GM12891 (cell line): ENCODE data around the gene SMG7.

Experiments used
- DNase-seq: peaks from one replicate; pipeline ENCODE4 v3.0.0; 2011; ENCODE audit warnings: low spot score; ENCODE audit not compliant: insufficient read length
- FAIRE-seq: peaks from 2 replicates; lab custom pipeline; 2011; peaks lifted over from hg19 to GRCh38; lab: Jason Lieb, UNC
- PAX5 ChIP-seq: IDR thresholded peaks from 2 replicates; pipeline ENCODE4 v1.6.1; 2011; ENCODE audit warnings: low read length, moderate library complexity, mild to moderate bottlenecking; ENCODE audit not compliant: insufficient read depth, severe bottlenecking
- POLR2A ChIP-seq: IDR thresholded peaks from 2 replicates; pipeline ENCODE4 v1.6.1; 2011; ENCODE audit warnings: low read depth, low read length, control low read depth
- POLR2AphosphoS5 ChIP-seq: IDR thresholded peaks from 2 replicates; pipeline ENCODE4 v1.6.1; 2011; ENCODE audit warnings: low read depth, low read length, control low read depth
- POU2F2 ChIP-seq: IDR thresholded peaks from 2 replicates; pipeline ENCODE4 v1.6.1; 2011; ENCODE audit warnings: low read depth, mild to moderate bottlenecking, control low read depth, low read length, moderate library complexity
- SPI1 ChIP-seq: IDR thresholded peaks from 2 replicates; pipeline ENCODE4 v1.6.1; 2011; ENCODE audit warnings: low read depth, low read length, control low read depth
- TAF1 ChIP-seq: IDR thresholded peaks from 2 replicates; pipeline ENCODE4 v1.6.1; 2011; ENCODE audit warnings: low read depth, low read length, control low read depth

Gene SMG7

DNA sequence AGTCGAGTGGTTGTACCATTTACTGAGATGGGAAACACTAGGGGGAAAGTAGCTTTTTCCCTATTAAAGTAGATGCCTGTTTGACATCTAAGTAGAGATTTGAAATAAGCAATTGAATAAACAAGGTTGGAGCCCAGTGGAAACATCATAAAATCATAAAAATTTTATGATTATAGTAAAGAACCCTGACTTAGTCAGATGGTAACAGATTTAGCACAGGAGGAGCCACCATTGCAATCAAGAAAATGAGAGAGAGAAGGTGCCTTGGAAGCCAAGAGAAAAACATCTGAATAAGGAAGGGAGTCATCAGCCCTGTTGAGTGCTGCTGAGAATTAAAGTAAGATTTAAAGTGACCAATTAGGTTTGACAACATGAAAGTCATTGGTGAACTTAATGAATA, 49.8 kb downstream of the SMG7 start:
- FAIRE-seq (no peak), DNase-seq (no peak)
- TF ChIP-seq PAX5 (no peak), POLR2AphosphoS5 (no peak), POU2F2 (no peak), POLR2A (no peak), SPI1 (no peak), TAF1 (no peak)

DNA sequence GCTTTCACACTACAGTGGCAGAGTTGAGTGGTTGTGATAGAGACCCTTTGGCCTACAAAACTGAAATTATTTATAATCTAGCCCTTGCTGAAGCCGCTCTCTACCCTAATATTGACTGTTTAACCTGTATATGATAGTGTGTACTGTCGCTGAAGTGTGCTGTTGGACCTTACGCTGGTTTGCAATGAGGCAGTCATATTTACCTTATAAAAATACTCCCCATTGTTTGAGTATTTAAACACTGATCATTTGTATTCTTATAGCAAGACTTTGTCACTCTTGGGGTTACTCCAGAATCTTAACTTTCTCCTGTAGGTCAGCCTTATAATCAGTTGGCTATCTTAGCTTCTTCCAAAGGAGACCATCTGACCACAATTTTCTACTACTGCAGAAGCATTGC, 56.3 kb downstream of the SMG7 start:
- DNase-seq = no peak
- FAIRE-seq = no peak

DNA sequence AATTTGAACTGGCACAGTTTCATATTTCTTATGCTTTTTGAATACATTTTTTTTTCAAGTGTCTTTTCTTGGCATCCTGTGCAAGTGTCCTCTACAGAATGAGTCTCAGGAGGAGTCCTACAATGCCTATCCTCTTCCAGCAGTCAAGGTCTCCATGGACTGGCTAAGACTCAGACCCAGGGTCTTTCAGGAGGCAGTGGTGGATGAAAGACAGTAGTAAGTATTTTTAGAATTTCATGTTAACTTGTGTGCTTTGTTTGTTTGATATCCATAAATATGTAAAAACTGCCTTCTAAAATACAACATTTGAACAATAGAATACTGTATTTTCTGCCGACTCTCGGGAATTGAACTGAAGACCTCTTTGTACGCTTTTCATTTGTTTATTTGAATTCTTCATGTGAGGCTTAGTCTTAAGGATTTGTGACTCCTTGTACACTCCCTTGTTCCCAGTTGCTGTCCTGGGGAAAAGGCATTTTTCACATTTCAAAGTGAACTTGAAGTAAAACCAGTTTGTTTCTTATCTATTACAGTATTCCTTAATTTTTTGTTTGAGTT, 61.4 kb downstream of the SMG7 start:
- TF ChIP-seq TAF1 (no peak), POLR2AphosphoS5 (no peak), POU2F2 (no peak), PAX5 (no peak), SPI1 (no peak), POLR2A (no peak)
- FAIRE-seq (no peak), DNase-seq (no peak)

More for the DNA sequence above, 56.3 kb downstream of the SMG7 start:
- TF ChIP-seq POLR2A (no peak), POU2F2 (no peak), PAX5 (no peak), TAF1 (no peak), POLR2AphosphoS5 (no peak), SPI1 (no peak)

DNA sequence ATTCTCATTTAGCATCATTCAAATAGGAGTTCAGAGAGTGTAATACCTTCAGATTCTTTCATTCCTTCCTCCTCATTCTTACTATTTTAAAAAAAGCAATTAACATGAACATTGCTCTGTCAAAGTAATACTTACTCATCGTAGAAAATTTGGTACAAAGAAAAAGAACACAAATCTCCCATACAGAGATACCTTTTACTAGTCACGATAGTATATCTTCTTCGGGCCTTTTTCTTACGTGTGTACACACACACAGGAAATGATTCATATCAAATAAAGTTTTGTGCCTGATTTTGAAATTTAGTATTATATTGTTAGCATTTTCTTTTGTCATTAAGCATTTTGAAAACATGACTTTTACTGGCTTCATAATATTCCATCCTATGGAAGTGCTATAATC, 65.1 kb downstream of the SMG7 start:
- FAIRE-seq (no peak), DNase-seq (no peak)
- no peak for TF ChIP-seq PAX5
- no peak for TF ChIP-seq SPI1
- no peak for TF ChIP-seq TAF1

DNA sequence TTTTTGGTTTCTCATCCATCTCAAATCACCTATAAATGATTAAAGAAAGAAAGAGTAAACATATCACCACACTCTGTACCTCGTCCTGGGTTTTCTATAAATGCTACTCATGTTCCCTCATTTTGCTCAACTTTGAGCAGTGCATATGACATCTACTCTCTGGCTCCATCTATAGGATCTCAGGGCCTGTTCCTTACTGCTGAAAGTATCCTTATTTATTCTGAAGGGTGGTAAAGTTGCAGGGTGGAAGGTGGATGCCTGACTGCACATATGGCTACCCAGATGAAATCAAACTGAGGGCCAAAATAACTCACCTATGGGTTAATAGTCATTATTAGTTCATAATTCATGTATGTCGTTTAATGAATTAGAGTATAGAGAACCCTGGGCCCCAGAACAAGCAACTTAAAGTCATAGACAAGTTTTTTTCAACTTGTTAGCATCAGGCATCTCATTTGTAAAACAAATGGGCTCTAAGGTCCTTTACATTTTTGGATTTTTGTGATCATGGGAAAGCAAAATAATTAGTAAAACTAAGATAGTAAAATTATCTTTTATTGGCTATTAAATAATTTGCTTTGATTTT, 71.4 kb downstream of the SMG7 start:
- DNase-seq (no peak), FAIRE-seq (peak; percentile 54)
- TF ChIP-seq SPI1 = no peak

DNA sequence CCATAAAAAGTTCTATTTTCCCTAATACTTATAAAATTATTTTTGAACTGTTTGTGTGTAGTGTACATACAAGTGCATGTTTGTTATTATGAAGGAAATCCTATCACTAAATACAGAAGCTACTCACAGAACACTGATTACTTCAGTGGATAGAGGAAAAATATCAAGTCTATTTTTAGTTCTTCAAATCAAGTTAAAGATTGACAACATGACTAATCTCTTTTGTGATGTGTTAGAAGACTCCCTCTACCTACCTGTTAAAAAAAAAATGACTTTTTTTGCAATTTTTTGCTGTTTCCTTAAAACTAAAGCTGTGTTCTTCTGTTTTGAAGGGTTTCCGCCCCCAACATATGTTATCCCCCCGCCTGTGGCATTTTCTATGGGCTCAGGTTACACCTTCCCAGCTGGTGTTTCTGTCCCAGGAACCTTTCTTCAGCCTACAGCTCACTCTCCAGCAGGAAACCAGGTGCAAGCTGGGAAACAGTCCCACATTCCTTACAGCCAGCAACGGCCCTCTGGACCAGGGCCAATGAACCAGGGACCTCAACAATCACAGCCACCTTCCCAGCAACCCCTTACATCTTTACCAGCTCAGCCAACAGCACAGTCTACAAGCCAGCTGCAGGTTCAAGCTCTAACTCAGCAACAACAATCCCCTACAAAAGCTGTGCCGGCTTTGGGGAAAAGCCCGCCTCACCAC, 72.4 kb downstream of the SMG7 start:
- DNase-seq = no peak
- TF ChIP-seq POLR2AphosphoS5 (no peak), POU2F2 (no peak), POLR2A (no peak), SPI1 (no peak), PAX5 (no peak), TAF1 (no peak)
- FAIRE-seq = no peak

DNA sequence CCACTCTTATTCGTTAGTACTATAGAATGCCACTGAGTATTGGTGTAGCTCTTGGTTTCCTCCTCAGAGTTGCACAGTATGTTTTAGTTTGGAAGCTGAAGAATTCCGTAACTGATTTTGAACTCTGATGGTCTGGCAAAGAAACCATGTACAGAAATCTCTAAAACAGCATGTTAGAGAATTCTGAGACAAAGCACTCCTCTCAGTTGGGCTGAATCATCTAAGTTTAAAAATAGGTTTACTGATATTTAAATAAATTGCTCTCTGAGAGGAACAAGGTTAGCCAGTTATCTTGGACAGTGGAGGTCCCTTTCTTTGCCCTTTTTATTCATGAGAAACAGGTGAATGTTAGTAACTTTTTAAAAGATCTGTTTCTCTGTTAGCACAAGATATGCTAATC, 74.1 kb downstream of the SMG7 start:
- no peak for DNase-seq
- TF ChIP-seq TAF1 (no peak), POLR2A (no peak), POLR2AphosphoS5 (no peak), POU2F2 (no peak), SPI1 (no peak), PAX5 (no peak)
- no peak for FAIRE-seq

DNA sequence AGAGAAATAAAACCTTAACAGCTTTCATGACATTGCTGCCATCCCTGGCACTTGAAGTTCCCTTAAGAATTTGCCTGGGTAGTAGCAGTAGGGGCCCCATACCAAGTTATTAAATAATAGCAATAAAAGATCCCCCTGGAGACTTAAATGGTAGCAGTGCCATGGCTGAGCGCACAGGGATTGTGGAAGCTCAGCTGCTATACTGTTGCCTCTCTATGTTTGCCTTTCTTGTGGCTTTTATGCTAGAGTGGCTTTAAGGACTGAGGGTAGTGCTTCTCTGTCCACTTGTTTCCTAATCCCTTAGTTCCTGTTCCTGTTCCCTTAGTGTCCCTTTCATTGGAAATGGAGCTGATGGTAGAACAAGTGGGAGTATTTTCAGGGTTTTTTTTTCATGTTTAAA, 75.8 kb downstream of the SMG7 start:
- FAIRE-seq (no peak), DNase-seq (no peak)
- TF ChIP-seq SPI1 = no peak
- no peak for TF ChIP-seq POLR2A
- TF ChIP-seq POU2F2 = no peak
- peak; percentile 73 for TF ChIP-seq PAX5
- TF ChIP-seq POLR2AphosphoS5 = no peak

DNA sequence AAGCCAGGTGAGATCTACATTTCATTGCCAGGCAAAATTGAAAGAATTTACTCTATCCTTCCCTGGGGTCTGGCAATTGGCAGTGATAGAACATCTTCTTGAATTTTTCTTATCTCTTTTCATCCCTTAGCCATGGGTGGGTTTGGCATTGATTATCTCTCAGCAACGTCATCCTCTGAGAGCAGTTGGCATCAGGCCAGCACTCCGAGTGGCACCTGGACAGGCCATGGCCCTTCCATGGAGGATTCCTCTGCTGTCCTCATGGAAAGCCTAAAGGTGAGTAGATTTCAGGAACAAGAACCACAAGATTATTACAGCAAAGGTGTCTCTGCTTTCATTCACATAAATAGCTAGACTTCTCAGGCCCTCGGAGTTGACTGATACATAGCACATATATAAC, 78.6 kb downstream of the SMG7 start:
- DNase-seq = no peak
- FAIRE-seq = peak; percentile 9
- TF ChIP-seq POLR2A (no peak), POLR2AphosphoS5 (no peak), TAF1 (no peak), POU2F2 (no peak), SPI1 (no peak), PAX5 (no peak)

DNA sequence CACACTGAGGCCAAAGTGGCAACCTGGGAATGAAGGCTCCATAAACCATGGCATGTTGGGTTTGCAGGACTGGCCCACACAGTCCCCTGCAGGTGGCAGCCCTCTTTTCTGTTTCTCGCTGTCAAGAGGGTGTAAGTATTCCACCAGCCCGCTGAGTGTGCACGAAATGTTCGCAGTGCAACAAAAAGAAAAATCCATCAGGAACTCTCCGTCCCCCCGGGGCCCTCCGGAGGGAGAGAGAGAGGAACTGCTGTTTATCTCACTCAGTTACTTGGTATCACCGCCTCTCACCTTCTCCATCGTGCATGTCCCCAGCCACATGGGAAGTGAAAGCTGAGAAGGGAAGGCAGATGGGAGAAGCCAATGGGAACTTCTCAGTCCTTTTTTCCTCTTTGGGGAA, 79.6 kb downstream of the SMG7 start:
- FAIRE-seq (no peak), DNase-seq (no peak)
- no peak for TF ChIP-seq TAF1
- TF ChIP-seq POLR2AphosphoS5 = no peak
- TF ChIP-seq POLR2A = no peak
- TF ChIP-seq SPI1 = no peak
- TF ChIP-seq PAX5 = no peak
- TF ChIP-seq POU2F2 = no peak
